ENCODE measurements around the gene KRT86.

- no peak for TF ChIP-seq CTCF (IDR thresholded peaks at IDR 0.05)
- no peak for TF ChIP-seq JUN (IDR thresholded peaks at IDR 0.05)
- no peak for TF ChIP-seq MAX (IDR thresholded peaks at IDR 0.05)
- no peak for TF ChIP-seq MAFK (IDR thresholded peaks at IDR 0.05; ENCODE audit: partially characterized antibody)
- no peak for TF ChIP-seq CEBPB (IDR thresholded peaks at IDR 0.05)
- TF ChIP-seq FOSL2 (IDR thresholded peaks at IDR 0.05): no peak
- TF ChIP-seq FOSL2 (CRISPR knock-in tag; IDR thresholded peaks at IDR 0.05): no peak
- TF ChIP-seq EP300 (IDR thresholded peaks at IDR 0.05): no peak
- TF ChIP-seq POLR2A (IDR thresholded peaks at IDR 0.05; ENCODE audit: low read length): no peak
- no peak for TF ChIP-seq RFX5 (IDR thresholded peaks at IDR 0.05)
Observed at GRCh38 chr12:52350021-52350620, 75.7 kb downstream of the KRT86 start.
